Esophagus muscularis mucosa (tissue), 4 donors: ENCODE measurements around the gene SPATS2. TPM values are rescaled to one million over a fixed set of nuclear protein-coding genes. Genes with fewer than 3 reads are reported as not detected.

Source experiments
- DNase-seq: peaks from one replicate; pipeline ENCODE4 v3.0.0-alpha.2; 2017; ENCODE audit errors: extremely low spot score
- H3K27ac ChIP-seq, 4 donors: fragments of 200-600 bp; sonication (generic); replicated peaks in 1 of 4; 1 replicate in 3 of 4; 2 replicates in 1 of 4; pipeline ENCODE4 v1.5.1; 2016 to 2019; ENCODE audit warnings: mild to moderate bottlenecking in 1 of 4
- H3K27me3 ChIP-seq, 4 donors: fragments of 200-600 bp; sonication (generic); one replicate each; pipeline versions ENCODE4 v1.5.1 to v1.6.0; 2016 to 2019
- H3K36me3 ChIP-seq, 4 donors: fragments of 200-600 bp; sonication (generic); one replicate each; pipeline ENCODE4 v1.5.1; 2016 to 2019
- H3K4me1 ChIP-seq, 4 donors: fragments of 200-600 bp; sonication (generic); one replicate each; pipeline ENCODE4 v1.5.1; 2016 to 2019
- H3K4me3 ChIP-seq, 4 donors: fragments of 200-600 bp; sonication (generic); 1 replicate in 2 of 4; 2 replicates in 2 of 4; pipeline ENCODE4 v1.5.1; 2016 to 2019; ENCODE audit warnings: mild to moderate bottlenecking in 4 of 4, moderate library complexity in 1 of 4
- H3K9me3 ChIP-seq, 4 donors: fragments of 200-600 bp; sonication (generic); 1 replicate in 3 of 4; 2 replicates in 1 of 4; pipeline ENCODE4 v1.5.1; 2016 to 2019
- CTCF ChIP-seq, 3 experiments: fragments of 200-600 bp in 2 of 3; fragments of 450-650 bp in 1 of 3; sonication (generic) in 2 of 3; IDR thresholded peaks; one replicate each; pipeline ENCODE4 v1.5.1; 2017 to 2019; ENCODE audit warnings: antibody characterized with exemption in 3 of 3, mild to moderate bottlenecking in 2 of 3, moderate library complexity in 1 of 3
- EP300 ChIP-seq: sonication (generic); formaldehyde crosslinking; IDR thresholded peaks from one replicate; pipeline ENCODE4 v1.6.1; 2017; ENCODE audit warnings: antibody characterized with exemption
- POLR2A ChIP-seq: fragments of 450-650 bp; IDR thresholded peaks from one replicate; pipeline ENCODE4 v1.6.1; 2017; ENCODE audit warnings: antibody characterized with exemption, moderate library complexity, mild to moderate bottlenecking, low read depth
- POLR2AphosphoS5 ChIP-seq, 2 donors: sonication (generic); formaldehyde crosslinking; IDR thresholded peaks; one replicate each; pipeline ENCODE4 v1.6.1; 2017; ENCODE audit warnings: antibody characterized with exemption in 2 of 2
- WGBS: methylation state at CpG from one replicate; pipeline ENCODE4 v1.1.5; 2018; 5-methylcytosine and 5-hydroxymethylcytosine counted together
- intact Hi-C: fragments of 100-400 bp; cut with DNase I; formaldehyde crosslinking; loops from one replicate; pipeline ENCODE4 v1.15.1; 2023
- total RNA-seq, 4 donors: library from RNA; depleted of rRNA; stranded (reverse); fragments of >200 nt; gene quantifications; one replicate each; pipeline versions ENCODE4 v1.1.0 to v1.2.1, GENCODE V29; 2016

Gene SPATS2
- total RNA-seq, 4 donors from 2014 or later: 9.5 to 16.6 (median 11.5) TPM

DNA sequence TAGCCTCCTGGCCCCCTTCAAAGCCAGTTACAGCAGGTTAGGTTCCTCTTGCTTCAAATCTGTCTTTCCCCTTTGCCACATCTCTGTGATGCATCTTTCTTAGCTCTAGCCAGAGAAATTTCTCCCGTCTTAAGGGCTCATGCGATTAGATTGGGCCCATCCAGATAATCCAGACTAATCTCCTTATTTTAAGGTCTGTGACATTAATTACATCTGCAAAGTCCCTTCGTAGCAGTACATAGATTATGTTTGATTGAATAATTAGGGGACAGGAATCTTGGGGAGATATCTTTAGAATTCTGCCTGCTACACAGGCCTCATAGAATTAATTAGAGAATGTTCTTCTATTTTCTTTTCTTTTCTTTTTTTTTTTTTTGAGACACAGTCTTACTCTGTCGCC lies 79.3 kb downstream of the SPATS2 start:
- TF ChIP-seq EP300: no peak
- TF ChIP-seq CTCF (IDR thresholded peaks at IDR 0.05): no peak
- TF ChIP-seq POLR2A: no peak
- TF ChIP-seq POLR2AphosphoS5 (IDR thresholded peaks at IDR 0.05): no peak
- 96% methylated on average over 4 of the region's 4 CpGs for WGBS
- intact Hi-C loops: no loop called here
- Histone ChIP-seq H3K4me1 (no peaks in the 10 kb centered on the region), H3K27ac (no peak overlapping the region), H3K4me3 (no peak overlapping the region), H3K27me3 (no peaks in the 10 kb centered on the region), H3K36me3 (no peaks in the 10 kb centered on the region), H3K9me3 (no peaks in the 10 kb centered on the region)
- no peak for DNase-seq

- intact Hi-C loops: no loop called here
- H3K9me3 ChIP-seq: no peaks in the 10 kb centered on the region
- no peaks in the 10 kb centered on the region for H3K27me3 ChIP-seq
- no peak overlapping the region for H3K27ac ChIP-seq
- H3K4me1 ChIP-seq: no peaks in the 10 kb centered on the region
- no peak overlapping the region for H3K4me3 ChIP-seq
- WGBS: 91% methylated on average over 3 of the region's 3 CpGs
- H3K36me3 ChIP-seq: no peaks in the 10 kb centered on the region
- DNase-seq: no peak
- TF ChIP-seq POLR2A (no peak), CTCF (IDR thresholded peaks at IDR 0.05) (no peak), EP300 (no peak), POLR2AphosphoS5 (IDR thresholded peaks at IDR 0.05) (no peak)
These were observed 81.6 kb downstream of the SPATS2 start for GRCh38 chr12:49448858-49449257.

- no peaks in the 10 kb centered on the region for H3K9me3 ChIP-seq
- no peak overlapping the region for H3K4me3 ChIP-seq
- DNase-seq: no peak
- H3K27me3 ChIP-seq: no peaks in the 10 kb centered on the region
- TF ChIP-seq CTCF (IDR thresholded peaks at IDR 0.05) (no peak), EP300 (no peak), POLR2A (no peak), POLR2AphosphoS5 (IDR thresholded peaks at IDR 0.05) (no peak)
- H3K27ac ChIP-seq: no peak overlapping the region
- 92% methylated on average over 3 of the region's 3 CpGs for WGBS
- no peaks in the 10 kb centered on the region for H3K4me1 ChIP-seq
- intact Hi-C loops: no loop called here
- H3K36me3 ChIP-seq: no peaks in the 10 kb centered on the region
These were observed 84.4 kb downstream of the SPATS2 start for GRCh38 chr12:49451468-49452259.

DNA sequence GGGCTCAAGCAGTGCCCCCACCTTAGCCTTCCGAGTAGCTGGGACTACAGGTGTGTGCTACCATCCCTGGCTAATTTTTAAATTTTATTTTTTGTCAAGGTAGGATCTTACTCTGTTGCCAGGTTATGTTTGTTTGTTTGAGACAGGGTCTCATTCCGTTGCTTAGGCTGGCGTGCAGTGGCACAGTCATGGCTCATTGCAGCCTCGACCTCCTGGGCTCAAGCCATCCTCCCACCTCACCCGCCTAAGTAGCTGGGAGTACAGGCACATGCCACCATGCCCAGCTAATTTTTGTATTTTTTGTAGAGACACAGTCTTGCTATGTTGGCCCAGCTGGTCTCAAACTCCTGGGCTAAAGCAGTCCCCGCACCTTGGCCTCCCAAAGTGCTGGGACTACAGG lies 88.2 kb downstream of the SPATS2 start:
- no peaks in the 10 kb centered on the region for H3K27me3 ChIP-seq
- no peaks in the 10 kb centered on the region for H3K4me1 ChIP-seq
- no peak for TF ChIP-seq POLR2AphosphoS5 (IDR thresholded peaks at IDR 0.05)
- TF ChIP-seq POLR2A: no peak
- no peak for TF ChIP-seq CTCF (IDR thresholded peaks at IDR 0.05)
- no peak overlapping the region for H3K27ac ChIP-seq
- no peaks in the 10 kb centered on the region for H3K36me3 ChIP-seq
- H3K4me3 ChIP-seq: no peak overlapping the region
- WGBS: 99% methylated on average over 6 of the region's 6 CpGs
- H3K9me3 ChIP-seq: no peaks in the 10 kb centered on the region
- intact Hi-C loops: no loop called here
- DNase-seq: no peak
